NB4 (cell line): Measurements from ENCODE around the gene FLOT1.
A peak's percentile ranks its signal among the peaks of the same experiment; 100 is the strongest.

Source experiments
- DNase-seq: peaks from one replicate; pipeline ENCODE4 v3.0.0; 2010; ENCODE audit warnings: low read depth
- H3K4me3 ChIP-seq: one replicate; pipeline ENCODE4 v1.5.1; 2011; ENCODE audit warnings: mild to moderate bottlenecking, low read depth, low read length, moderate library complexity
- CTCF ChIP-seq: IDR thresholded peaks from one replicate; pipeline ENCODE4 v1.5.1; 2012; ENCODE audit warnings: low read depth, low read length
- MAX ChIP-seq: IDR thresholded peaks from 2 replicates; pipeline ENCODE4 v1.6.1; 2011; ENCODE audit warnings: low read depth, low read length
- MYC ChIP-seq: IDR thresholded peaks from 2 replicates; pipeline ENCODE4 v1.6.1; 2011; ENCODE audit warnings: low read depth, low read length
- POLR2A ChIP-seq: IDR thresholded peaks from 2 replicates; pipeline ENCODE4 v1.6.1; 2011; ENCODE audit warnings: mild to moderate bottlenecking; ENCODE audit not compliant: insufficient read length; ENCODE audit errors: extremely low read depth

The FLOT1 gene

DNA sequence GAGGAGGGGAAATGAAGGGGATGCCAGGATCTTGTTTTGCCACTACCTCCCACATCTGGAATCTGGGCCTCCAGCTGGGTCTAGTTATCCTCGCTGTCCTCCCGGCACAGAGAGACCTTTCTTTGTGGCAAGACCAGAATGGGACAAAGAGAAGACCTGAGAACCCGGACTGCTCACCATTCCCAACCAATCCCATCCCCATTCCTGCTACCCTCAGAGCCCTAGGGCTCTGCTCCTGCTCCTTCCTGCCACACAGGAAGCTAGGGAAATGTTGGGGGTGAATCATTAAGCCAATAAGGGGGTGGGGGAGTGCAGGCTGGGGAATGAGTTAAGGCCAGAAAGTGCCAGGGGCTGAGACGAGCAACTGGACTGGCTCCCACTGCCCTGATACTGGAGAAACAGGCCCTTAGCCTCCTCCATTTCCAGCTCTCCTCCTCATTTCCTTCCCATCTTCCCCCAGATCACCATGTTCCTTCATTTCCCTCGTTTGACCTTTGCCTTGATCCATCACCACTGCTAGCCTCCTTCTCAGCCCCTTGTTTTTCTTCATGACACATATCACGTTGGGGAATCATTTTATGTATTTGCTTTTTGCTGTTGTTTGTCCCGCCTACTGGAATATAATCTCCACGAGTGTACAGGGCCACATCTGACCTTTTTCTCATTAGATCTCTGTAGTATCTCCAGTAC, 6.5 kb upstream of the FLOT1 start:
- DNase-seq: no peak
- H3K4me3 ChIP-seq: no peak overlapping the region
- TF ChIP-seq POLR2A: no peak
- no peak for TF ChIP-seq MYC

GRCh38 chr6:30747902-30748769, 5.6 kb upstream of the FLOT1 start:
- DNase-seq: no peak
- TF ChIP-seq MAX (no peak), CTCF (no peak), MYC (no peak), POLR2A (no peak)
- no peak overlapping the region for H3K4me3 ChIP-seq

DNA sequence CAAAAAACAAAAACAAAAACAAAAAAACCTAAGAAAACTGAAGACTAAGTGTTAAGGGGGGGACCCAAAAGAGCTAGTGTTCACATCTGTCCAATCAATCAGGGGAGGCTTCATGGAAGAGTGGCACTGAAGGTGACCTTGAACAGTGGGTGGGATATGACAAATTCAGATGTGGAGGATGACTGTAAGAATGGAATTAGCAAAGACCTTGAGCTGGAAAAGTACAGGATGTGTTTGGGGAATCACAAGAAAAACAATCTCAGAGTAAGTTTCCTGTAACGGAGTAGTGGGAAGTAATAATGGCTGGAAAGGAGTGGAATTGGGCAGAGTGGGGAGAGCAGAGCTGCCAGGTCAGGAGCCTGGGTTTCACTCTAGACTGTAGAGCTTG, 4.8 kb upstream of the FLOT1 start:
- H3K4me3 ChIP-seq: no peak overlapping the region
- DNase-seq: no peak
- TF ChIP-seq MYC (no peak), POLR2A (no peak), CTCF (no peak), MAX (no peak)

GRCh38 chr6:30744054-30744805, 1.7 kb upstream of the FLOT1 start, which contains the start of gene IER3:
Gene IER3, minus strand, starts transcription at chr6:30744547. Its CDS starts 29 bp downstream, at chr6:30744518.
- peak within 1 kb of the TSS; percentile 45 for H3K4me3 ChIP-seq
- TF ChIP-seq POLR2A: no peak
- peak; percentile 64 for TF ChIP-seq CTCF
- TF ChIP-seq MAX: no peak
- peak; percentile 81 for DNase-seq

DNA sequence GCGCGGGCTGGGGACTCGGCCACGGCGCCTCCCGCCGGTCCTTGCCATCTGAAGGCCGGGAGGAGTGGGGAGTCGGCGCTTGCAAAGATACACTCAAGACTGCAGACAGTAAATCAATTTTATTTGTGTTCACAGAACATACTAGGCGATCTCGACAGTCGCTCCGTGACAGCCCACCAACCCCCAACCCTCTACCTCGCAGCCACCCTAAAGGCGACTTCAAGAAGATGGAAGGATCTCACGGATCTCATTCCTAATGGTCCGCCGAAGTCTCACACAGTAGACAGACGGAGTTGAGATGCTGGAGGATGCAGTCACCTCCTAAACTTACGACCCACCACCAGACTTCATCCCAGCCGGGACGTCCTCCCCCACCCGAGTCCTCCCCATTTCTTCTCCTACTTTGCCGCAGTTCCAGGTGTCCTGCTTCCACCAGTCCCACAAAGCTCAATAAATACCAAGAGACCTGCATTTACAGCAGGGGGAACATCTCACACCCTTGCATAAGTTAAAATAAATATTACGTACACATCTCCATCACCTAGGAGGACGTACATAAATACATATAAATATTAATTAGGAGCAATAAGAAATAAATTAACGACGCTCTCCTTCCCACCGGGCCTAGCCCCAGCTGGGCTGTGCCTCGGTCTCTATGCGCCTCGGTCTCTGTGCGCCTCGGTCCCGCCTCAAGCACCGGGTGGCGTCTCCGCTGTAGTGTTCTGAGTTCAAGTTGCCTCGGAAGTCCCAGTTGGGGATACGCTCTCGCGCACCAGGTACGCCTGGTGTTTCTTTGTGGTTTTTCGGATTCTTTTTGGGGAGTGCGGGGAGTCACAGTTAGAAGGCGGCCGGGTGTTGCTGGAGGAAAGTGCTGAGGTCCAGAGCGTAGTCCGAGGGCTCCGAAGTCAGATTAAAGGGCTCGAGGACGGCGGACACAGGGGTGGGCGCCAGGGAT, 889 bp upstream of the FLOT1 start:
- H3K4me3 ChIP-seq: peak overlapping the region; percentile 45
- DNase-seq: peak; percentile 35
- TF ChIP-seq POLR2A (no peak), MYC (no peak)

GRCh38 chr6:30741789-30742315, 635 bp downstream of the FLOT1 start:
- no peak for DNase-seq
- no peak for TF ChIP-seq MAX
- no peak for TF ChIP-seq MYC
- TF ChIP-seq CTCF: no peak
- TF ChIP-seq POLR2A: no peak
- peak overlapping the region; percentile 86 for H3K4me3 ChIP-seq
